Neural cell (in vitro differentiated cells): ENCODE measurements around the gene IGSF3. TPM values are rescaled to one million over a fixed set of nuclear protein-coding genes. Genes with fewer than 3 reads are reported as not detected.

ENCODE experiments used
- H2AFZ ChIP-seq: fragments of 200-600, 300-800 bp; sonication (generic), shearing (Covaris generic); 2 replicates; pipeline ENCODE4 v1.6.0; 2014; ENCODE audit warnings: low read depth, mild to moderate bottlenecking, antibody characterized with exemption, low read length, moderate library complexity
- H3F3A ChIP-seq: fragments of 200-600 bp; shearing (Covaris generic); 2 replicates; pipeline ENCODE4 v1.6.1; 2016; ENCODE audit warnings: mild to moderate bottlenecking, moderate library complexity, mixed read lengths, antibody characterized with exemption, low read length; ENCODE audit not compliant: insufficient read depth, poor library complexity, severe bottlenecking
- H3K27ac ChIP-seq: fragments of 200-600, 300-800 bp; sonication (generic), shearing (Covaris generic); 2 replicates; pipeline ENCODE4 v1.5.1; 2014; ENCODE audit warnings: mild to moderate bottlenecking, low read length, moderate library complexity
- H3K27me3 ChIP-seq: fragments of 300-800, 200-600 bp; sonication (generic), shearing (Covaris generic); 2 replicates; pipeline ENCODE4 v1.6.0; 2014; ENCODE audit warnings: mild to moderate bottlenecking, low read depth, low read length, moderate library complexity; ENCODE audit not compliant: insufficient read depth
- H3K36me3 ChIP-seq: fragments of 300-800, 200-600 bp; sonication (generic), shearing (Covaris generic); 2 replicates; pipeline ENCODE4 v1.5.1; 2014; ENCODE audit warnings: mild to moderate bottlenecking, antibody characterized with exemption, low read length, moderate library complexity; ENCODE audit not compliant: insufficient read depth
- H3K4me2 ChIP-seq: fragments of 300-800, 200-600 bp; sonication (generic), shearing (Covaris generic); 2 replicates; pipeline ENCODE4 v1.6.0; 2014; ENCODE audit warnings: mild to moderate bottlenecking, low read length
- H3K4me3 ChIP-seq: fragments of 300-800, 200-600 bp; sonication (generic), shearing (Covaris generic); 2 replicates; pipeline ENCODE4 v1.5.1; 2014; ENCODE audit warnings: mild to moderate bottlenecking, low read length, moderate library complexity
- H3K79me2 ChIP-seq: fragments of 200-600 bp; shearing (Covaris generic); replicated peaks from 2 replicates; pipeline ENCODE4 v1.6.0; 2014; ENCODE audit warnings: mild to moderate bottlenecking, low read length, moderate library complexity; ENCODE audit not compliant: insufficient read depth
- H3K9ac ChIP-seq: fragments of 300-800, 200-600 bp; sonication (generic), shearing (Covaris generic); 2 replicates; pipeline ENCODE4 v1.6.1; 2016; ENCODE audit warnings: mild to moderate bottlenecking, low read length, mixed read lengths
- H3K9me2 ChIP-seq: fragments of 200-600 bp; shearing (Covaris generic); 2 replicates; pipeline ENCODE4 v1.6.1; 2016; ENCODE audit warnings: mild to moderate bottlenecking, low read length, mixed read lengths; ENCODE audit not compliant: insufficient read depth
- H3K9me3 ChIP-seq: fragments of 200-600, 300-800 bp; sonication (generic), shearing (Covaris generic); 2 replicates; pipeline ENCODE4 v1.6.1; 2016; ENCODE audit warnings: mild to moderate bottlenecking, mixed run types, low read length, moderate library complexity, mixed read lengths
- H4K20me1 ChIP-seq: fragments of 200-600 bp; shearing (Covaris generic); 2 replicates; pipeline ENCODE4 v1.6.1; 2016; ENCODE audit warnings: mild to moderate bottlenecking, mixed run types; ENCODE audit not compliant: insufficient read depth
- EP300 ChIP-seq: fragments of 450-650 bp; conservative IDR thresholded peaks from 2 replicates; pipeline ENCODE4 v1.6.1; 2014; ENCODE audit warnings: antibody characterized with exemption, mild to moderate bottlenecking, moderate library complexity; ENCODE audit not compliant: poor library complexity, severe bottlenecking
- EZH2 ChIP-seq: fragments of 200-600, 300-800 bp; shearing (Covaris generic), sonication (generic); IDR thresholded peaks from 2 replicates; pipeline ENCODE4 v1.6.1; 2014; ENCODE audit warnings: antibody characterized with exemption, low read length, borderline replicate concordance, mild to moderate bottlenecking; ENCODE audit not compliant: insufficient read depth, poor library complexity, severe bottlenecking
- MXI1 ChIP-seq: fragments of 450-650 bp; conservative IDR thresholded peaks from 2 replicates; pipeline ENCODE4 v1.6.1; 2014; ENCODE audit warnings: antibody characterized with exemption, mild to moderate bottlenecking; ENCODE audit not compliant: poor library complexity, severe bottlenecking
- POLR2AphosphoS5 ChIP-seq: IDR thresholded peaks from 2 replicates; pipeline ENCODE4 v1.6.1; 2012
- RAD21 ChIP-seq: fragments of 450-650 bp; conservative IDR thresholded peaks from 2 replicates; pipeline ENCODE4 v1.6.1; 2014; ENCODE audit warnings: antibody characterized with exemption, mild to moderate bottlenecking, moderate library complexity
- SMC3 ChIP-seq: fragments of 450-650 bp; conservative IDR thresholded peaks from 2 replicates; pipeline ENCODE4 v1.6.1; 2014; ENCODE audit warnings: antibody characterized with exemption, mild to moderate bottlenecking, moderate library complexity; ENCODE audit not compliant: poor library complexity
- TAF1 ChIP-seq: IDR thresholded peaks from 2 replicates; pipeline ENCODE4 v1.6.1; 2012; ENCODE audit warnings: low read depth
- polyA plus RNA-seq: library from polyadenylated mRNA; depleted of rRNA; stranded (reverse); fragments of >200 nt; gene quantifications from 2 replicates; pipeline ENCODE4 v1.2.3, GENCODE V29; 2014
- TF ChIP-seq, protein P1 (sequence below): fragments of 450-650 bp; IDR thresholded peaks from 2 replicates; pipeline ENCODE4 v1.5.1; 2014; ENCODE audit warnings: antibody characterized with exemption, mild to moderate bottlenecking, moderate library complexity; ENCODE audit not compliant: poor library complexity, severe bottlenecking
- TF ChIP-seq, protein P2 (sequence below): IDR thresholded peaks from 2 replicates; pipeline ENCODE4 v1.6.1; 2012; ENCODE audit warnings: borderline replicate concordance

Gene IGSF3
- polyA plus RNA-seq, 1 donor from 2014 or later: 81.4 TPM

- TF ChIP-seq MXI1: no peak
- TF ChIP-seq SMC3: no peak
Observed at GRCh38 chr1:116686175-116686574, 18.6 kb upstream of the IGSF3 start.

DNA sequence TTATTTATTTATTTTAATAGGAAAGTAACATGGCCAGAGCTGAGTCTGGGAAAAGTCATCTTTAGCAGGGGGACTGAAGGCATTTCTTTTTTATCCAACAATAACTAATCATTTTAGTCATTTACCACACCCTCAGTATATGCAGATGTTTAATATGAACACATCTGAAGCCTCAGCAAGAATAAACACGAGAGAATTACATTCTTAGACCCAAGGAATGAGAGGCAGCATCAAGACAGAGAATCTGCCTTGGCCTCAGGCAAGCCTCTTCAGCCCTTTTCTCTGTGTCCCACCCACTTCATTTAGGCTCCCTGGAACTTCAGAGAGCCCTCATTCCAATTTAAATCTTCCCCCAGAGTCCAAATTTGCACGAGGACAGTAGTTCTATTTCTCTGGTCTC, 17.0 kb upstream of the IGSF3 start:
- Histone ChIP-seq H3K9ac (no peak overlapping the region), H3K27me3 (no peaks in the 10 kb centered on the region), H3K36me3 (no peaks in the 10 kb centered on the region), H3K4me3 (no peak overlapping the region), H3K27ac (no peak overlapping the region), H4K20me1 (no peaks in the 10 kb centered on the region), H3K9me3 (no peaks in the 10 kb centered on the region), H3K4me2 (no peak overlapping the region), H3K79me2 (no peaks in the 10 kb centered on the region), H3F3A (no peaks in the 10 kb centered on the region), H2AFZ (no peak overlapping the region), H3K9me2 (no peaks in the 10 kb centered on the region)
- TF ChIP-seq, protein P1, sequence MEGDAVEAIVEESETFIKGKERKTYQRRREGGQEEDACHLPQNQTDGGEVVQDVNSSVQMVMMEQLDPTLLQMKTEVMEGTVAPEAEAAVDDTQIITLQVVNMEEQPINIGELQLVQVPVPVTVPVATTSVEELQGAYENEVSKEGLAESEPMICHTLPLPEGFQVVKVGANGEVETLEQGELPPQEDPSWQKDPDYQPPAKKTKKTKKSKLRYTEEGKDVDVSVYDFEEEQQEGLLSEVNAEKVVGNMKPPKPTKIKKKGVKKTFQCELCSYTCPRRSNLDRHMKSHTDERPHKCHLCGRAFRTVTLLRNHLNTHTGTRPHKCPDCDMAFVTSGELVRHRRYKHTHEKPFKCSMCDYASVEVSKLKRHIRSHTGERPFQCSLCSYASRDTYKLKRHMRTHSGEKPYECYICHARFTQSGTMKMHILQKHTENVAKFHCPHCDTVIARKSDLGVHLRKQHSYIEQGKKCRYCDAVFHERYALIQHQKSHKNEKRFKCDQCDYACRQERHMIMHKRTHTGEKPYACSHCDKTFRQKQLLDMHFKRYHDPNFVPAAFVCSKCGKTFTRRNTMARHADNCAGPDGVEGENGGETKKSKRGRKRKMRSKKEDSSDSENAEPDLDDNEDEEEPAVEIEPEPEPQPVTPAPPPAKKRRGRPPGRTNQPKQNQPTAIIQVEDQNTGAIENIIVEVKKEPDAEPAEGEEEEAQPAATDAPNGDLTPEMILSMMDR: no peak
- no peak for TF ChIP-seq POLR2AphosphoS5
- TF ChIP-seq EP300: no peak
- TF ChIP-seq MXI1: no peak

More at GRCh38 chr1:116686175-116686574, 18.6 kb upstream of the IGSF3 start:
- Histone ChIP-seq H3K79me2 (no peaks in the 10 kb centered on the region), H3K27me3 (no peaks in the 10 kb centered on the region), H3K9me3 (no peaks in the 10 kb centered on the region), H3K36me3 (no peaks in the 10 kb centered on the region), H3K9ac (no peak overlapping the region), H4K20me1 (no peaks in the 10 kb centered on the region), H3K9me2 (no peaks in the 10 kb centered on the region), H3F3A (no peaks in the 10 kb centered on the region), H3K4me2 (no peak overlapping the region), H3K27ac (no peak overlapping the region), H2AFZ (no peak overlapping the region), H3K4me3 (no peak overlapping the region)

- no peak overlapping the region for H3K27ac ChIP-seq
- H3K79me2 ChIP-seq: no peaks in the 10 kb centered on the region
- H3K4me3 ChIP-seq: no peak overlapping the region
- H3K36me3 ChIP-seq: no peaks in the 10 kb centered on the region
- TF ChIP-seq, protein P2, sequence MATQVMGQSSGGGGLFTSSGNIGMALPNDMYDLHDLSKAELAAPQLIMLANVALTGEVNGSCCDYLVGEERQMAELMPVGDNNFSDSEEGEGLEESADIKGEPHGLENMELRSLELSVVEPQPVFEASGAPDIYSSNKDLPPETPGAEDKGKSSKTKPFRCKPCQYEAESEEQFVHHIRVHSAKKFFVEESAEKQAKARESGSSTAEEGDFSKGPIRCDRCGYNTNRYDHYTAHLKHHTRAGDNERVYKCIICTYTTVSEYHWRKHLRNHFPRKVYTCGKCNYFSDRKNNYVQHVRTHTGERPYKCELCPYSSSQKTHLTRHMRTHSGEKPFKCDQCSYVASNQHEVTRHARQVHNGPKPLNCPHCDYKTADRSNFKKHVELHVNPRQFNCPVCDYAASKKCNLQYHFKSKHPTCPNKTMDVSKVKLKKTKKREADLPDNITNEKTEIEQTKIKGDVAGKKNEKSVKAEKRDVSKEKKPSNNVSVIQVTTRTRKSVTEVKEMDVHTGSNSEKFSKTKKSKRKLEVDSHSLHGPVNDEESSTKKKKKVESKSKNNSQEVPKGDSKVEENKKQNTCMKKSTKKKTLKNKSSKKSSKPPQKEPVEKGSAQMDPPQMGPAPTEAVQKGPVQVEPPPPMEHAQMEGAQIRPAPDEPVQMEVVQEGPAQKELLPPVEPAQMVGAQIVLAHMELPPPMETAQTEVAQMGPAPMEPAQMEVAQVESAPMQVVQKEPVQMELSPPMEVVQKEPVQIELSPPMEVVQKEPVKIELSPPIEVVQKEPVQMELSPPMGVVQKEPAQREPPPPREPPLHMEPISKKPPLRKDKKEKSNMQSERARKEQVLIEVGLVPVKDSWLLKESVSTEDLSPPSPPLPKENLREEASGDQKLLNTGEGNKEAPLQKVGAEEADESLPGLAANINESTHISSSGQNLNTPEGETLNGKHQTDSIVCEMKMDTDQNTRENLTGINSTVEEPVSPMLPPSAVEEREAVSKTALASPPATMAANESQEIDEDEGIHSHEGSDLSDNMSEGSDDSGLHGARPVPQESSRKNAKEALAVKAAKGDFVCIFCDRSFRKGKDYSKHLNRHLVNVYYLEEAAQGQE: no peak
- TF ChIP-seq MXI1 (no peak), EZH2 (no peak), RAD21 (no peak), TAF1 (no peak), SMC3 (no peak), EP300 (no peak), POLR2AphosphoS5 (no peak)
- TF ChIP-seq, protein P1: no peak
- H4K20me1 ChIP-seq: no peaks in the 10 kb centered on the region
- no peak overlapping the region for H3K9ac ChIP-seq
- no peak overlapping the region for H3K4me2 ChIP-seq
- H3F3A ChIP-seq: no peaks in the 10 kb centered on the region
- no peaks in the 10 kb centered on the region for H3K27me3 ChIP-seq
- no peaks in the 10 kb centered on the region for H3K9me2 ChIP-seq
- H2AFZ ChIP-seq: no peak overlapping the region
- H3K9me3 ChIP-seq: no peaks in the 10 kb centered on the region
Observed at GRCh38 chr1:116682641-116683221, 15.2 kb upstream of the IGSF3 start.
